ENCODE results near the gene HIPK4.
A peak's percentile ranks its signal among the peaks of the same experiment; 100 is the strongest.
"Not testable (repeated sequence)": the region's sequence is repeated elsewhere in the genome, so short reads cannot be mapped to it uniquely, and the experiment has no call there.

The HIPK4 gene

DNA sequence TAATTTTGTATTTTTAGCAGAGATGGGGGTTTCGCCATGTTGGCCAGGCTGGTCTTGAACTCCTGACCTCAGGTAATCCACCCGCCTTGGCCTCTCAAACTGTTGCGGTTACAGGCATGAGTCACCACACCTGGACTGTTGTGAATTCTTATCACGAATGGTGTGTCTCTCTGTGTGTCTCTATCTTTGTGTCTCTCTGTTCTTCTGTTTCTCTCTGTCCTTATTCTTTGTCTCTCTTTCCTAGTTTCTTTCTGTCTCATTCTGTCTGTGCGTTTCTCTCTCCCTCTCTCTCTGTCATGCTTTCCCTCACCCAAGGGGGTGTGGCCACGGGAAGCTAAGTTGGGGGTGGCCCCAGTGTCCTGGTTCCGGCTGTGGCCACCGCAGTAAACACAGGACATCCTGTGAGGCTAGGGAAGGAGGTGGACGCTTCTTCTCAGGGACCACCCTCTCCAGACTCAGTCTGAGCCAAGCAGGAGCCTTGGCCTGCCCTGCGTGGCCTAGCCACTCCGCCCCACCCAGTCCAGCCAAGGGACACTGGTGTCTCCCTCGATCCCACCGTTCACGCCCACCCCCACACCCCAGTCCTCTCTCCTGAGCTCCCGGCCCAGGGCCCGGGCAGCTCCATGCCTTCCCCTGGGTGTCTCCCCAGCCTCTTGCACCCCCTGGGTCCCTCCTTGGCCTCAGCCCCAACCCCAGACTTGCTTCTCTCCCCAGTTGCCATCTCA, 27.1 kb upstream of the HIPK4 start:
- DNase-seq: no peak

DNA sequence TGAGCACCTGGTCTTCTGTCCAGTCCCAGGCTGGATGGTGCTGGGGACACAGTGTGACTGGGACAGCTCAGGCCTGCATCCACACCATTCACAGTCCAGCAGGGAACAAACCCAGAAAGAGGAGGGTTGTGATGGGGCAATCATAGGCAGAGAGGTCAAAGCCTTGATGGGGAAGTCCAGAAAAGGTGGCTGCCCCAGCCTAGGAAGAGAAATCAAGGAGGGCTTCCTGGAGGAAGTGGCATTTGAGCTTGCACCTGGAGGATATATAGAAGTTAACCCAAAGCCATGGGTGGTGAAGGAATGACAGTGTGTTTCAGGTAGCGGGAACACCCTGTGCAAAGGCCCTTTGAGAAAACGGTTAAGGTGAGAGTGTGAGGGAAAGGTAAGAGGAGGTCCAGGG, 25.8 kb upstream of the HIPK4 start:
- no peak for DNase-seq

- DNase-seq: no peak
These were observed 24.9 kb upstream of the HIPK4 start for GRCh38 chr19:40414542-40415535.

DNA sequence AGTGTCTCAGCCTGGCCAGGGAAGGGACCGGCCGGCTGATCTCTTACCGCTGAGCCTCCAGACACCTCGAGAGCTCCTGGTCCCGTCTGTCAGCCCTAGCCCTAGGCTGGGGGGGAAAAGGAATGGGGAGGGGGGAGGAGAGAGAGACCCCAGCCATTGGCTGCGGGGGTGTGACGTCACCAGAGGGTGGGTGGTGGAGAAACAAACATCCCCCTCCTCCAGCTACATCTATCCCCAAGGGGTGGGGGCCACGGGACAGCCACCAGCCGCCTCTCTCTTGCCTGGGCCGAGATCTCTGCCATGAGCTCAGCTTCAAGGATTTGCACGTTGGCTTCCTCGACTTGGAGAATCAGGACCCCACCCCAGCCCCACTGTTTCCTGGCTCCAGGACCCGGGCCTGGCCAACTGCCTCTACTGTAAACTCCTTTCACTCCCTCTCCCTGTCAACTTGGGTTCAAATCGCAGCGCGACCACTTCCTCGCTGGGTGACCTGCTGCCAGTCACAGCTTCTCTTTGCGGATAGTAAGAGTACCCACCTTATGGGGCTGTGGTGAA, 23.4 kb upstream of the HIPK4 start, which contains the start of gene PRX:
Gene PRX (minus strand): TSS at position 88 of the 555 bp plus-strand sequence. CDS start 5,446 bp downstream, outside the sequence.
- DNase-seq: no peak

GRCh38 chr19:40412866-40413265, 22.9 kb upstream of the HIPK4 start:
- DNase-seq: no peak

GRCh38 chr19:40411958-40412499, 22.0 kb upstream of the HIPK4 start:
- DNase-seq: no peak

GRCh38 chr19:40411125-40411842, 21.3 kb upstream of the HIPK4 start:
- DNase-seq: no peak

GRCh38 chr19:40410030-40410389, 20.0 kb upstream of the HIPK4 start:
- DNase-seq: no peak

GRCh38 chr19:40408598-40408925, 18.6 kb upstream of the HIPK4 start:
- DNase-seq: not testable (repeated sequence)

GRCh38 chr19:40407714-40408597, 18.0 kb upstream of the HIPK4 start:
- no peak for DNase-seq

- DNase-seq: peak; percentile 86 to 88
These were observed 13.4 kb upstream of the HIPK4 start for GRCh38 chr19:40403262-40403984.

- DNase-seq: no peak
These were observed 10.6 kb upstream of the HIPK4 start for GRCh38 chr19:40400559-40400958.

DNA sequence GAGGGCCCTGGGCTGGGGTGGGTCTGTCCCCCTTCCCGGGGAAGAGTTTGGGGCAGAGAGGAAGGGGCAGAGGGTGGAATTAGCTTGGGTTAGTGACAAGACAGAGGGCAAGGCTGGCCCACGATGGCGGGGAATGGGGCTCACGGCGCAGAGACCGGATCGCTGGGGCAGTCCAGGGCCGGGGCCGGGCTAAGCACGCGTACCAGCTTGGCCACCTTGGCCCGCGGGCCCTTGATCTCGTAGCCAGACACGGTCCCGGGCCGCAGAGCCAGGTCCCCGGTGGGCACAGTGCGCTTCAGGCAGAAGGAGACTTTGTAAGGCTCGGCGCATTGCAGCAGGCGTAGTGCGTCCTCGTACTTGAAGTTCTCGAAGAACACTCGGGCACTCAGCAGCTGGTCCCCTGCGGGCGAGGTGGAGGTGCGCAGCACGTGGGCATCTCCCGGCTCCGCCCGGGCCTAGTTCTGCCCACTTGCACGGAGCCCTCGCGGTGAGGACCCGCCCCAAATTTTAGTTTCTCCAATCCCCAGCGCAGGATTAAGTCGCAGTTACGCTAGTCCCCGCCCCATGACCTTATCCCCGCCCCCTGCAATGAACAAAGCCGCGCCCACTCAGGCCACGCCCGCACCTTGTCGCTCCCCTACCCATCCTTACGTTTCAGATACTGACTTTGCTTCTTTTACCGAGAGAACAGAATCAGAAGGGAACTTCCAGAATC, 8.6 kb upstream of the HIPK4 start:
- peak; percentile 77 to 83 for DNase-seq

GRCh38 chr19:40397568-40397906, 7.6 kb upstream of the HIPK4 start:
- no peak for DNase-seq

- no peak for DNase-seq
These were observed 7.0 kb upstream of the HIPK4 start for GRCh38 chr19:40396886-40397567.

GRCh38 chr19:40395956-40396355, 6.0 kb upstream of the HIPK4 start:
- no peak for DNase-seq

GRCh38 chr19:40394816-40395210, 4.8 kb upstream of the HIPK4 start:
- no peak for DNase-seq

DNA sequence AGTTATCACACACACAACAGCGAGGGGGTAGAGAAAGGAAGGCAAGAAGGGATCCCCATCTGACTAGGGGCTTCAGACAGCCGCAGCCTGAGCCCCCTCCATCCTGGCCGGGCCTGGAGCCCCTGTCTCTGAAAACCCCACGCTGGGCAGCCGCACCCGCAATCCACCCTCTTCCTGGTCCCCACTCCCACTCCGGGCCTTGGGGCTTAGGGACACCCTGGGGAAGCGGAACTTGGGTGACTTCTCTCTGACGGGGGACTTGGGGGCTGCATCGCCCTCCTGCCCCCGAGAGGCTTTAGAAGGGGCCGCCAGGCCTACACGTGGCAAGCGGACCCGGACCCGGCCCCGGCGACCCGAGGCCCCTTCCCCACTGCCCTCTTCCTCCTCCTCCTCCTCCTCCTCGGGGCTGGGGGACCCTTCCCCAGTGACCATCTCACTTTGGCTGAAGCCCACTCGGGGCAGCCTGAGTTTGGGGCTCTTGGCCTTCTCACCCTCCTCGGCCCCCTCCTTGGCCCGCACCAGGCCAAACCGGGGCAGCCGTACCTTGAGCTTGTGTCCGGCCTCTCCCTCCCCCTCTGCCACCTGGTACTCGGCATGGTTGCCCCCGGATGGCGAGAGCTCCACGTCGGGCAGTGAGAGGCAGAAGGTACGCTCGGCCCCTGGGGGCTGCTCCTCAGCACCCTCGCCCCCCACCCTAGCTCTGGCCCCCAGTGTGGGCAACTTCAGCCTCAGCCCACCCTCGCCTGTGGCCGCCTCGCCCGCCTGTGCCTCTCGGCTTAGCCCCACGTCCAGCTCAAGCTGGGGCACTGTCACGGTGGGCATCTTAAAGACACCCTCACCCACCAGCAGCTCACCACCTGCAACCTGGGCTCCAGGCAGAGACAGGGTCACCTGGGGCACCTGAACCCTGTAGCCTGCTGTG, 4.2 kb upstream of the HIPK4 start:
- no peak for DNase-seq

Measured in CD4-positive, alpha-beta T cell treated with Interferon alpha-2 for 1 hour (primary cell).